ENCODE data around the gene CPOX.

The CPOX gene

DNA sequence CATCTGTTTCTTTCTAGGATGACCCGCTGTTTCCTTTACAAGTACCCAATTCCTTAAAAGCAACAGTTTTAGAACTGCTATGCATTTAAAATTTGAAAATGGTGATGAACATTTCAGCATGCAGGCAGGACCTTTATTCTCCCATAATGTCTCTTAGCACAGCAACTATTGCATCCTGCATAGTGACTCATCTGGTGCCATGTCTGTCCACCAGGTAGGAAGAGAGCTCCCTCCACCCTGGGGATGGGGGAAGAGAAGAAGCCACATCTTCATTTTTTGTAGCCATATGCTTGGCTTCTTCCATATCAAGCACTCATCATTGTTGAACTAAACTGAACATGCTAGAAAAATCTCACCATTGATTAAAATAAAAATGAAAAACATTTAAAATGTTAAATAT lies 51.7 kb downstream of the CPOX start:
- in situ Hi-C loops (cut with MboI; ENCODE audit: low sequenced_read_pairs), result no loop called here

DNA sequence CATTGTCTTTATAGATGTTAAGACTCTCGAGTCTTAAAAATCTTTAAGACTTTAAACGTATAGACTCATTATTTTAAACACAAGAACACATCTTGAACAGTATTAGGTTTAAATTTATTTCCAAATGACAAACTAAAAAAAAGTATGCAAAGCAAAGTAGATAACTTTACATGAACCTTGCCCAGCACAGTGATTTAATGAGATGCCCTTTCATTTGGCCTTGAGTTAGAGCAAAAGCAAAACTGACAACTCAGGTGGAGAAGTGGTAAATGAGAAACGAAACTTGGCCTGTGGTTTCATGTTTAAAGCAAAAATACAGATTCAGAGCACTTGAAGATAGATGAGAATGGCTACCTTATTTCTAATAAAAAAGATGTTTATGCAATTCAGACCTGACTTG lies 53.1 kb downstream of the CPOX start:
- in situ Hi-C loops (cut with MboI; ENCODE audit: low sequenced_read_pairs), result no loop called here

DNA sequence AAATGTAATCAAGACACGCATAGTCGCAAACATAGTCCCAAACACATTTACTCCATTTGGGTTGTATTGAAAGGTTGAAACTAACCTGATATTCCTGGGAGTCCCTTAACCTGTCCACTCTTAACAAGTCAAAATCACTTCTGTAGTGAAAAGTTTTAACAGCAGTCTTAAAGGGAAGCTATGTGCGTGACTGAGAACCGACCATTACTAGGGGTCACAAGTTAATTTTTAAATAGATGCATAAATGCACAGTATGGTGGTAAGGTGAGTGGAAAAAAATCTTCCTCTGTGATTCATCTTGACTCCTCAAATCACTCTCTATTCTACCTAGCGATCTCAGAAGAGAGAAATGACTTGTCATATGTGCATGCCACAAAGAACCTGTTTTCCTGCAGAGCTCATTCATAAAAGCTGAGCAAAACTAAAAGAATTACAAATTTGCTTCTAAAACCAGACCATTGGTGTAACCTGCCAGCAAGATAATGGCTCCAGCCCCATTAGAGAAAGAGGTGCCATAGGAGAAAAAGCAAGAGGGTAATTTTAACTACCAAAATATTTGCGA lies 56.9 kb downstream of the CPOX start:
- in situ Hi-C loops (cut with MboI; ENCODE audit: low sequenced_read_pairs), result no loop called here

GRCh38 chr3:98534734-98535133 lies 58.7 kb downstream of the CPOX start:
- in situ Hi-C loops (cut with MboI; ENCODE audit: low sequenced_read_pairs), result no loop called here

DNA sequence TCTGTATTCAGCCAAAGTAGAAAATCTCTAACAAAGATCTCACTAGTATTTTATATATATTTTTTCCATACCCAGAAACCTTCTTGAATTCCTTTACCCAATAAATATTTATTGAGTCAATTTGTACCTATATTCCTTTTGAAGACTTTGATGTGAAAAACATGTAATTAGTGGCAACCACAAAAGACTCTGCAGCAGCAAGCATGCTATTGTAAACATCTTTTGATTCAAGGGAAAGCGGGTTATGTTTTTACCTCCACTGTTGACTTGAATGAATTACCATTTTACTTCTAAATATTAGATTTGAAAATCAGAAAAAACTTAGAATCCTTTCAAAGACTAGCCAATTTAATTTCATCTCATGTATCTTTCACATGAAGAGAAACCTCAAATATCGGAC lies 59.2 kb downstream of the CPOX start:
- in situ Hi-C loops (cut with MboI; ENCODE audit: low sequenced_read_pairs), result no loop called here

- in situ Hi-C loops (cut with MboI; ENCODE audit: low sequenced_read_pairs), result no loop called here
These were observed 60.5 kb downstream of the CPOX start for GRCh38 chr3:98532709-98533571.

DNA sequence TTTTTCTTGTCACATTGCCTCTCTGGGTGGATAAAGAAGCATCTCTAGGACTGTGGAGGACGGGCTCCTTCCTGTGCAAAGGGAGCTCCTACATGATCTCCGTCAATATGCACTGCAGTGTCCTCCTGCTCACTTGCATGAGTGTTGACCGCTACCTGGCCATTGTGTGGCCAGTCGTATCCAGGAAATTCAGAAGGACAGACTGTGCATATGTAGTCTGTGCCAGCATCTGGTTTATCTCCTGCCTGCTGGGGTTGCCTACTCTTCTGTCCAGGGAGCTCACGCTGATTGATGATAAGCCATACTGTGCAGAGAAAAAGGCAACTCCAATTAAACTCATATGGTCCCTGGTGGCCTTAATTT lies 61.2 kb downstream of the CPOX start:
- in situ Hi-C loops (cut with MboI; ENCODE audit: low sequenced_read_pairs), result no loop called here

DNA sequence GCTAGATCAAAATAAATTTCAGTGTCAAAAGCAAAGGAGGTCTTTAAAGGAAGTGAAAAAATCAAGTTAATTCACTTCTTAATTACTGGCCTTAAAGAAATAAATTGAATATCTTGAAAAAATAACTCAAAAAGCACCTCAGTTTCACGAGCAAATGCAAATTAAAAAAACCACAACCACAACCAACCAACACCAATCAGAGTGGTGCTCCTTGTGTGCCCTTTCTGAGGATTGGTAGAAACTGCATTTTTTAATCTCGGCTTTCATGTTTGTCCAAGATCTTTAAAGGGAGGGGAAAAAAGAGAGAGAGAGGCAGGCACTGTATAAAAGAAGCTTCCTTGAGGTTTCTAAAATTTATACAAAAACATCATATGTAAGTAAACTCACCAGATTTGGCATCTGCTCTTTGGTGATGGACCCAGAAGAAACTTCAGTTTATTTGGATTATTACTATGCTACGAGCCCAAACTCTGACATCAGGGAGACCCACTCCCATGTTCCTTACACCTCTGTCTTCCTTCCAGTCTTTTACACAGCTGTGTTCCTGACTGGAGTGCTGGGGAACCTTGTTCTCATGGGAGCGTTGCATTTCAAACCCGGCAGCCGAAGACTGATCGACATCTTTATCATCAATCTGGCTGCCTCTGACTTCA lies 61.7 kb downstream of the CPOX start, which contains the start of gene GPR15:
GPR15 (plus strand) TSS at position 357 of the 653 bp plus-strand sequence; CDS start at position 413, 56 bp downstream.
- in situ Hi-C loops (cut with MboI; ENCODE audit: low sequenced_read_pairs), result no loop called here

DNA sequence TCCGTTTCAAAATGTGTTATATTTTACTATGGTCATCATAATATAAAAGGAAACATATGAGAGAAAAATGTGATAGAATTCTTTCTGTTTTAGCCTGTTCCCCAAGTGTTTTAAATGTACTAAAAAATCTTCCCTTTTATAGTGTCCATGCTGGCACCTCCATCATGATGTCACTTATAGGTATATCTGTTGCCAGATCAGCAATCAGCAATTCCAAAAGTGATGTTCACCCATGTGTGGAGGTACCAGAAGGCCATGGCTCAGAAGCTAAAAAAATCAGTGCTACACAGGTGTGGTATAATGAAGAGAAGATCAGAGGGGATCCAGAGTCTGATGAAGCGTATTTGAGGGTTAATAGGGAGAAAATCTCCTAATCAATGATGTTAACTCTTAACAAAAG lies 62.7 kb downstream of the CPOX start:
- in situ Hi-C loops (cut with MboI; ENCODE audit: low sequenced_read_pairs), result no loop called here

DNA sequence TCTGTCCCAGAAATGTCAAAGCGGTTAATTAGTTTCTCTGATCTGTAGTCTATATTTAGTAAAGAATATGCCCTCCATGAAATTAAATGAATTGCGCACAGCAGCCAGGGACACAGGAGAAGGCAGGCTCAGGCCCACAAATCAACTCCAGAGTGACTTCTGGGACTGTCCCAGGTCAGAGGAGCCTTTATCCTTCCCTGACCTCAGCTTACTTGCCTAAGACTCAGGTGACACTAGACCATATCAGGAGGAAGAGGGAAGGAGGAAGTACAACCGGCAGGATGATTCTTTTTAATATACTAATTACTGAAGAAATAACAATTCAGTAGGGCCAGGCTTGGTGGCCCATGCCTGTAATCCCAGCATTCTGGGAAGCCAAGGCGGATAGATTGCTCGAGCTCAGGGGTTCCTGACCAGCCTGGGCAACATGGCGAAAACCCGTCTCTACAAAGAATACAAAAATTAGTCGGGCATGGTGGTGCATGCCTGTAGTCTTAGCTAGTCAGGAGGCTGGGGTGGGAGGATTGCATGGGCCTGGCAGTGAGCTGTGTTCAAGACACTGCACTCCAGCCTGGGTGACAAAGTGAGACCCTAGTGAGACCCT lies 63.5 kb downstream of the CPOX start:
- in situ Hi-C loops (cut with MboI; ENCODE audit: low sequenced_read_pairs), result no loop called here
